Sigmoid colon (tissue), 7 donors: Measurements from ENCODE around the gene EDNRA. TPM values are rescaled to one million over a fixed set of nuclear protein-coding genes. Genes with fewer than 3 reads are reported as not detected.

ENCODE experiments used
- DNase-seq: peaks from one replicate; pipeline ENCODE4 v3.0.0-alpha.2; 2019
- H3K27ac ChIP-seq, 4 donors: fragments of 200-600 bp; sonication (generic); one replicate each; pipeline ENCODE4 v1.5.1; 2016 to 2019; ENCODE audit warnings: mild to moderate bottlenecking in 1 of 4
- H3K27me3 ChIP-seq, 3 donors: fragments of 200-600 bp; sonication (generic); one replicate each; pipeline ENCODE4 v1.5.1; 2019; ENCODE audit warnings: mild to moderate bottlenecking in 1 of 3
- H3K36me3 ChIP-seq, 4 donors: fragments of 200-600 bp; sonication (generic); one replicate each; pipeline ENCODE4 v1.5.1; 2016 to 2019
- H3K4me1 ChIP-seq, 4 donors: fragments of 200-600 bp; sonication (generic); one replicate each; pipeline ENCODE4 v1.5.1; 2017 to 2019
- H3K4me3 ChIP-seq, 4 donors: fragments of 200-600 bp; sonication (generic); one replicate each; pipeline ENCODE4 v1.5.1; 2017 to 2019; ENCODE audit warnings: mild to moderate bottlenecking in 2 of 4, moderate library complexity in 1 of 4
- H3K9me3 ChIP-seq, 4 donors: fragments of 200-600 bp in 3 of 4; sonication (generic) in 3 of 4; one replicate each; pipeline versions ENCODE4 v1.5.1 to v1.6.1; 2013 to 2019
- EP300 ChIP-seq, 4 donors: sonication (generic); formaldehyde crosslinking; IDR thresholded peaks; one replicate each; pipeline ENCODE4 v1.6.1; 2017; ENCODE audit warnings: antibody characterized with exemption in 4 of 4
- POLR2A ChIP-seq, 2 donors: fragments of 450-650 bp; IDR thresholded peaks; one replicate each; pipeline ENCODE4 v1.6.1; 2016; ENCODE audit warnings: antibody characterized with exemption in 2 of 2, mild to moderate bottlenecking in 2 of 2, moderate library complexity in 2 of 2
- POLR2AphosphoS5 ChIP-seq, 4 donors: sonication (generic); formaldehyde crosslinking; IDR thresholded peaks; one replicate each; pipeline ENCODE4 v1.6.1; 2017; ENCODE audit warnings: antibody characterized with exemption in 4 of 4
- WGBS, 2 donors: extraction: QIAGEN DNeasy Blood & Tissue Kit; methylation state at CpG; one replicate each; pipeline ENCODE4 v1.1.7; 2013; 5-methylcytosine and 5-hydroxymethylcytosine counted together
- intact Hi-C: fragments of 100-400 bp; cut with DNase I; formaldehyde crosslinking; loops from one replicate; pipeline ENCODE4 v1.15.1; 2023
- polyA plus RNA-seq, 3 donors: library from polyadenylated mRNA; stranded (reverse); fragments of 200-250 nt; gene quantifications; one replicate each; pipeline ENCODE4 v1.2.3, GENCODE V29; 2013
- total RNA-seq, 4 donors: library from RNA; depleted of rRNA; stranded (reverse); fragments of >200 nt; gene quantifications; one replicate each; pipeline ENCODE4 v1.1.0, GENCODE V29; 2016
- TF ChIP-seq, protein P1 (sequence below), 4 experiments: fragments of 450-650 bp in 3 of 4; fragments of 200-600 bp in 1 of 4; IDR thresholded peaks; one replicate each; pipeline ENCODE4 v1.5.1; 2016 to 2019; ENCODE audit warnings: antibody characterized with exemption in 4 of 4, mild to moderate bottlenecking in 3 of 4, moderate library complexity in 2 of 4
- donor health status: healthy with polysubstance abuse.
- donor health status: Bipolar disorder and iron deficiency.
- donor health status: healthy.

Gene EDNRA
- total and polyA plus RNA-seq, 7 donors, result 0.23 to 10.5 (median 3.7) TPM; not detected in 1

DNA sequence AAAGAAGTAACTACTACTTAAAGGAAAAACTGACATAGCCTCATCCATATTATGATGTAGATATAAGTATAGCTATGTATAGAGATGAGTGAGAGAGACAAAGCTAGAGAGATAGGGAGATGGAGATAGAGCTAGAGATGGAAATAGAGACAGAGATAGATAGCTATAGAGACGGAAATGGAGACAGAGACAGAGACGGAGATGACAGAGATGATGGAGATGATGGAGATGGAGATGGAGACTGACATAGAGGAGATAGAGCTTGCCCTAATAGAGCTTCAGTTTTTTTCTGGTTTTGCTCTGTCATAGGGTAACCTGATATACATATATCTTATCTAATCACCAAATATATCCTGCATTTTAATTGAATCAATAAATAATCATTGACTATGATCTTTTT lies 4.3 kb downstream of the EDNRA start:
- H3K27ac ChIP-seq, result no peak overlapping the region
- peaks cover 0 to 11% (median 0%) of the 10 kb centered on the region in 3 donors for H3K27me3 ChIP-seq
- peaks cover 0 to 11% (median 5%) of the 10 kb centered on the region in 4 donors for H3K4me1 ChIP-seq
- no peaks in the 10 kb centered on the region for H3K9me3 ChIP-seq
- no peak for DNase-seq
- intact Hi-C loops, result no loop called here
- WGBS, 2 donors, result 86 to 95% methylated on average over 2 of the region's 2 CpGs
- no peaks in the 10 kb centered on the region for H3K36me3 ChIP-seq
- no peak overlapping the region for H3K4me3 ChIP-seq
- TF ChIP-seq POLR2A (IDR thresholded peaks at IDR 0.05) (no peak), POLR2AphosphoS5 (IDR thresholded peaks at IDR 0.05) (no peak), EP300 (IDR thresholded peaks at IDR 0.05) (no peak)
- TF ChIP-seq, protein P1, sequence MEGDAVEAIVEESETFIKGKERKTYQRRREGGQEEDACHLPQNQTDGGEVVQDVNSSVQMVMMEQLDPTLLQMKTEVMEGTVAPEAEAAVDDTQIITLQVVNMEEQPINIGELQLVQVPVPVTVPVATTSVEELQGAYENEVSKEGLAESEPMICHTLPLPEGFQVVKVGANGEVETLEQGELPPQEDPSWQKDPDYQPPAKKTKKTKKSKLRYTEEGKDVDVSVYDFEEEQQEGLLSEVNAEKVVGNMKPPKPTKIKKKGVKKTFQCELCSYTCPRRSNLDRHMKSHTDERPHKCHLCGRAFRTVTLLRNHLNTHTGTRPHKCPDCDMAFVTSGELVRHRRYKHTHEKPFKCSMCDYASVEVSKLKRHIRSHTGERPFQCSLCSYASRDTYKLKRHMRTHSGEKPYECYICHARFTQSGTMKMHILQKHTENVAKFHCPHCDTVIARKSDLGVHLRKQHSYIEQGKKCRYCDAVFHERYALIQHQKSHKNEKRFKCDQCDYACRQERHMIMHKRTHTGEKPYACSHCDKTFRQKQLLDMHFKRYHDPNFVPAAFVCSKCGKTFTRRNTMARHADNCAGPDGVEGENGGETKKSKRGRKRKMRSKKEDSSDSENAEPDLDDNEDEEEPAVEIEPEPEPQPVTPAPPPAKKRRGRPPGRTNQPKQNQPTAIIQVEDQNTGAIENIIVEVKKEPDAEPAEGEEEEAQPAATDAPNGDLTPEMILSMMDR (IDR thresholded peaks at IDR 0.05), result no peak

DNA sequence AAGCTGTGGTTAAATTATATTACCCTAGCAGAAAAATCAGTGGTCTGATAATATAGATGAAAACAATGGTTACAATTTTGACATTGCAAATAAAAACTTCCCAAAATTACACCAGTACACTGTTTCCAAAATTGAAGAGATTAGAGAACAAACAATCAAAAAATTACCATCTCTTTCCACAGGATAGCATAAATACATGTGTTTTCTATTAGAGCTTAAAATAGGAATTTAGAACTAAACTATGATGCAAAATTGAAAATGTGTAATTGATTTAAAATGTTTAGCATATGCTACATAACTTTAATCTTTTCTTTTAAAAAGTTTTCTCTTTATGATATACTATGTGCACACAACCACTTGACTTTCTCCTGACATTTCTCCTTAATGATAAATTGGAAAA lies 6.7 kb downstream of the EDNRA start:
- Histone ChIP-seq H3K9me3 (no peaks in the 10 kb centered on the region), H3K36me3 (no peaks in the 10 kb centered on the region), H3K27me3 (no peaks in the 10 kb centered on the region), H3K4me1 (no peaks in the 10 kb centered on the region), H3K4me3 (no peak overlapping the region), H3K27ac (no peak overlapping the region)
- intact Hi-C loops, result no loop called here
- TF ChIP-seq EP300 (IDR thresholded peaks at IDR 0.05), result no peak
- no peak for DNase-seq

DNA sequence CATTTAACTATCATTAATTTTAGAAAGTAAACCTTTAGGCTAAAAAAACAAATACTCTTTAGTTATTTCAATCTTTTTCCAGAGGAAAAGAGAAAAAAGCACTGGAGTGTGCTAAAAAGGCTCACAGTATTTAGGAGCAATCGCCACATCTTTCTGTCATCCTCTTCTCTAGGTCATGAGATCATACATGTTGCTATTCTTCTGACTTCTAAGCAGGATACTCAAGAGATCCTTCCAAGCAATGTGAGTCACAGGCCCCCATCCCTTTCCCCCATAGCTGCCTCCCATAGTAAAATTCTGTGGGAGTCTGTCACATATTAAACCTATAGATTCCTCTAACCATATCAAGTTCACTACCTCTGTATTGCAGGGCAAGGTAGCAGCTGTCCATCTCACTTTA lies 7.7 kb downstream of the EDNRA start:
- no peaks in the 10 kb centered on the region for H3K27me3 ChIP-seq
- no peak overlapping the region for H3K27ac ChIP-seq
- intact Hi-C loops, result no loop called here
- 88 to 94% methylated on average over 1 of the region's 1 CpG for WGBS, 2 donors
- no peaks in the 10 kb centered on the region for H3K9me3 ChIP-seq
- TF ChIP-seq EP300 (IDR thresholded peaks at IDR 0.05) (no peak), POLR2AphosphoS5 (IDR thresholded peaks at IDR 0.05) (no peak), POLR2A (IDR thresholded peaks at IDR 0.05) (no peak)
- TF ChIP-seq, protein P1 (IDR thresholded peaks at IDR 0.05), result no peak
- H3K4me1 ChIP-seq, result no peaks in the 10 kb centered on the region
- no peak for DNase-seq
- H3K36me3 ChIP-seq, result no peaks in the 10 kb centered on the region
- no peak overlapping the region for H3K4me3 ChIP-seq

DNA sequence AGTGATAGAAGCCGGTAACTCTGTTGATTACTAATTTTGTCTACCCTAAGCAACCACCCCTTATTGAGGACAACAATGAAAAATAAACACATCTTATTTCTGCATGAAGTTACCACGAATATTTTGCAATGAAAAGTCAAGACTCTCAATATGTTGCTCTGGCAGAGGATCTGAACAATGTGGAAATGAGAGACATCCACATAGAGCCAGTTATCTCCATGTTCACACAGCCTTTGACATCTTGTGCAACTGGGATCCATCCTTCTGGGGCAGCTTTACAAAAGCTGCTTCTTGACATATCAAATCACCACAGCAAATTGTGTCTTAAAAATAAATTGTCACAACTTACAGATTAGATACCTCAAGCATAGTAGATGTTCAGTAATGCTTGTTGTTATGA lies 10.2 kb downstream of the EDNRA start:
- Histone ChIP-seq H3K4me1 (no peaks in the 10 kb centered on the region), H3K27ac (no peak overlapping the region), H3K36me3 (no peaks in the 10 kb centered on the region), H3K27me3 (no peaks in the 10 kb centered on the region), H3K4me3 (no peak overlapping the region), H3K9me3 (no peaks in the 10 kb centered on the region)
- TF ChIP-seq EP300 (IDR thresholded peaks at IDR 0.05), result no peak
- no peak for TF ChIP-seq POLR2AphosphoS5 (IDR thresholded peaks at IDR 0.05)
- TF ChIP-seq POLR2A (IDR thresholded peaks at IDR 0.05), result no peak
- TF ChIP-seq, protein P1 (IDR thresholded peaks at IDR 0.05), result no peak
- intact Hi-C loops, result no loop called here
- WGBS, 2 donors, result 80 to 81% methylated on average over 2 of the region's 2 CpGs
- no peak for DNase-seq

DNA sequence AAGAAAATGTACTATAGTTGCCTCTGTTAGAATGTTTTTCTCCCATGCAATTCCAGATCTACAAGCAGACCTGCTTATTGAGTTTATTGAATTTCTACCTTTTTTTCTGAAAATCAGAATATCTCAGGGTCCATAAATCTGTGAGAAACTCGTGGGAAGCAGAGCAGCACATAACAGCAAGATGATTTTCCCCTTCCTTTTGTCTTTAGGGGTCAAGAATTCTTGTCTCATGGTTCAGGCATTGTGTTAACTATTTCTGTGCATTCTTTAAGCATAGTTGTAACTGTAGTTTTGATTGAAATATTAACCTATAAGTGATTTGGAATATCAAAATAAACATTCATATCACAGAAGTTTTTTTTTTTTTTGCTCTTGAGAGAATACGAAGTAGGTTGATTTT lies 11.4 kb downstream of the EDNRA start:
- WGBS, 2 donors, result 60% methylated on average over 2 of the region's 2 CpGs
- H3K4me1 ChIP-seq, result no peaks in the 10 kb centered on the region
- H3K36me3 ChIP-seq, result no peaks in the 10 kb centered on the region
- intact Hi-C loops, result no loop called here
- no peaks in the 10 kb centered on the region for H3K27me3 ChIP-seq
- no peaks in the 10 kb centered on the region for H3K9me3 ChIP-seq
- TF ChIP-seq EP300 (IDR thresholded peaks at IDR 0.05), result no peak
- TF ChIP-seq, protein P1 (IDR thresholded peaks at IDR 0.05), result no peak
- TF ChIP-seq POLR2AphosphoS5 (IDR thresholded peaks at IDR 0.05), result no peak
- no peak for TF ChIP-seq POLR2A (IDR thresholded peaks at IDR 0.05)
- H3K4me3 ChIP-seq, result no peak overlapping the region
- no peak overlapping the region for H3K27ac ChIP-seq
- no peak for DNase-seq
